Measurements from ENCODE around the gene FGR. TPM values are rescaled to one million over a fixed set of nuclear protein-coding genes. Genes with fewer than 3 reads are reported as not detected.
"Not testable (repeated sequence)": the region's sequence is repeated elsewhere in the genome, so short reads cannot be mapped to it uniquely, and the experiment has no call there.

FGR gene
- total and polyA plus RNA-seq, 8 donors, result 3.1 to 126 (median 4.7) TPM

- H3K4me3 ChIP-seq, result no peak overlapping the region
- intact Hi-C loops (cut with DNase I), result no loop called here
- ATAC-seq (no peak), DNase-seq (peak in 1 of 4 donors; percentile 50)
- H3K36me3 ChIP-seq, result no peaks in the 10 kb centered on the region
- no peak for TF ChIP-seq CTCF (IDR thresholded peaks at IDR 0.05)
- no peak overlapping the region for H3K27ac ChIP-seq
- H3K27me3 ChIP-seq, result no peaks in the 10 kb centered on the region
- H3K4me1 ChIP-seq, result peaks cover 0 to 34% of the 10 kb centered on the region in 2 donors
- no peaks in the 10 kb centered on the region for H3K9me3 ChIP-seq
Observed at GRCh38 chr1:27645071-27645415, 10.1 kb upstream of the FGR start.

GRCh38 chr1:27644369-27645070, 9.5 kb upstream of the FGR start:
- no peaks in the 10 kb centered on the region for H3K36me3 ChIP-seq
- H3K4me3 ChIP-seq, result no peak overlapping the region
- no peak overlapping the region for H3K27ac ChIP-seq
- H3K9me3 ChIP-seq, result no peaks in the 10 kb centered on the region
- peaks cover 0 to 30% of the 10 kb centered on the region in 2 donors for H3K4me1 ChIP-seq
- DNase-seq, result no peak
- intact Hi-C loops (cut with DNase I), result no loop called here
- no peak for ATAC-seq
- no peaks in the 10 kb centered on the region for H3K27me3 ChIP-seq
- no peak for TF ChIP-seq CTCF (IDR thresholded peaks at IDR 0.05)

- TF ChIP-seq CTCF (IDR thresholded peaks at IDR 0.05), result peak; percentile 61 to 81
- H3K4me1 ChIP-seq, result peaks cover 0 to 23% of the 10 kb centered on the region in 2 donors
- H3K27ac ChIP-seq, result no peak overlapping the region
- DNase-seq (peak in 2 of 4 donors; percentile 51 to 74), ATAC-seq (peak; percentile 88)
- H3K27me3 ChIP-seq, result no peaks in the 10 kb centered on the region
- intact Hi-C loops (cut with DNase I), result no loop called here
- no peak overlapping the region for H3K4me3 ChIP-seq
- no peaks in the 10 kb centered on the region for H3K36me3 ChIP-seq
- H3K9me3 ChIP-seq, result no peaks in the 10 kb centered on the region
Observed at GRCh38 chr1:27643600-27644368, 8.8 kb upstream of the FGR start.

- H3K27ac ChIP-seq; H3K36me3 ChIP-seq; H3K27me3 ChIP-seq; intact Hi-C loops (cut with DNase I); ATAC-seq; H3K4me3 ChIP-seq; H3K9me3 ChIP-seq: not testable (repeated sequence)
- peaks cover 0 to 27% of the 10 kb centered on the region in 2 donors for H3K4me1 ChIP-seq
- DNase-seq, result peak in 1 of 4 donors; percentile 5
Observed at GRCh38 chr1:27640514-27640913, 5.5 kb upstream of the FGR start.

GRCh38 chr1:27638805-27639204, 3.8 kb upstream of the FGR start:
- DNase-seq (peak in 1 of 4 donors; percentile 3), ATAC-seq (no peak)
- peaks cover 0 to 13% of the 10 kb centered on the region in 2 donors for H3K27me3 ChIP-seq
- H3K36me3 ChIP-seq, result no peaks in the 10 kb centered on the region
- TF ChIP-seq CTCF (IDR thresholded peaks at IDR 0.05), result no peak
- no peak overlapping the region for H3K4me3 ChIP-seq
- no peaks in the 10 kb centered on the region for H3K9me3 ChIP-seq
- peaks cover 0 to 37% of the 10 kb centered on the region in 2 donors for H3K4me1 ChIP-seq
- no peak overlapping the region for H3K27ac ChIP-seq
- intact Hi-C loops (cut with DNase I), result no loop called here
